ENCODE results near the gene HECTD1. TPM values are rescaled to one million over a fixed set of nuclear protein-coding genes. Genes with fewer than 3 reads are reported as not detected.
"Not testable (repeated sequence)": the region's sequence is repeated elsewhere in the genome, so short reads cannot be mapped to it uniquely, and the experiment has no call there.

HECTD1 gene
- total RNA-seq, 1 experiment from 2014 or later = 121 TPM

GRCh38 chr14:31052905-31053586, 154.5 kb downstream of the HECTD1 start:
- not testable (repeated sequence) for DNase-seq (ENCODE audit: low read depth)

- no peak for DNase-seq (ENCODE audit: low read depth)
Observed at GRCh38 chr14:31051511-31051910, 156.1 kb downstream of the HECTD1 start.

- DNase-seq (ENCODE audit: low read depth) = no peak
Observed at GRCh38 chr14:31051023-31051422, 156.6 kb downstream of the HECTD1 start.

Other genes with a start within 250 kb of the HECTD1 start
- 4.9 and 12.6 TPM in 2 replicates for gene AP4S1, start 182.1 kb downstream of the HECTD1 start, total RNA-seq (2014; rRNA removed; shearing (Covaris generic))
- 27.7 and 71.0 TPM in 2 replicates for gene STRN3, start 181.4 kb downstream of the HECTD1 start, total RNA-seq (2014; rRNA removed; shearing (Covaris generic))
- gene HEATR5A, start 212.8 kb upstream of the HECTD1 start, total RNA-seq (2014; rRNA removed; shearing (Covaris generic)) = 21.5 and 45.2 TPM in 2 replicates
- gene DTD2, start 249.7 kb upstream of the HECTD1 start, total RNA-seq (2014; rRNA removed; shearing (Covaris generic)) = 39.5 and 43.7 TPM in 2 replicates

Measured in Daoy (cell line).